SW480 (cell line): ENCODE measurements around the gene PABPN1L.

Experiments used
- DNase-seq: peaks from one replicate; pipeline ENCODE4 v3.0.0-alpha.2; 2016; ENCODE audit warnings: low spot score

The PABPN1L gene

DNA sequence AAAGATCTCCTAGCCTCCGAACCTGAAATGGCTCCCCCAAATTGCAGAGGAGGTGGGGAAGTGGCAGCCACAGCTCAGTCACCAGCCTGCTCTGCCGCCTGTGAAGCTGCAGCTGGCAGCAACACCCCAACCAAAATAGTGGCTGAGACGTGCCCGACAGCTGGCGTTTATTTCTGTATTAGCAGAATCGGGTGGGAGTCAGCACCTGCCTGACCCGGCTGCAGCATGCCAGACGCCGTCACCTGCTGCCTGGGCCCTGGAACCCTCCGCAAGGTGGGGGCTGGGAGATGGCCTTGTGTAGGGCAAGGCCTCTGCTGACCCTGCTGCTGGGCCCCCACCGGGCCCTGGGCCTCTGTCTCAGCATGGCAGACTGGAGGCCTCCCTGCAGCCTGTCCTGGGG is 17.5 kb upstream of the PABPN1L start:
- DNase-seq, result no peak

DNA sequence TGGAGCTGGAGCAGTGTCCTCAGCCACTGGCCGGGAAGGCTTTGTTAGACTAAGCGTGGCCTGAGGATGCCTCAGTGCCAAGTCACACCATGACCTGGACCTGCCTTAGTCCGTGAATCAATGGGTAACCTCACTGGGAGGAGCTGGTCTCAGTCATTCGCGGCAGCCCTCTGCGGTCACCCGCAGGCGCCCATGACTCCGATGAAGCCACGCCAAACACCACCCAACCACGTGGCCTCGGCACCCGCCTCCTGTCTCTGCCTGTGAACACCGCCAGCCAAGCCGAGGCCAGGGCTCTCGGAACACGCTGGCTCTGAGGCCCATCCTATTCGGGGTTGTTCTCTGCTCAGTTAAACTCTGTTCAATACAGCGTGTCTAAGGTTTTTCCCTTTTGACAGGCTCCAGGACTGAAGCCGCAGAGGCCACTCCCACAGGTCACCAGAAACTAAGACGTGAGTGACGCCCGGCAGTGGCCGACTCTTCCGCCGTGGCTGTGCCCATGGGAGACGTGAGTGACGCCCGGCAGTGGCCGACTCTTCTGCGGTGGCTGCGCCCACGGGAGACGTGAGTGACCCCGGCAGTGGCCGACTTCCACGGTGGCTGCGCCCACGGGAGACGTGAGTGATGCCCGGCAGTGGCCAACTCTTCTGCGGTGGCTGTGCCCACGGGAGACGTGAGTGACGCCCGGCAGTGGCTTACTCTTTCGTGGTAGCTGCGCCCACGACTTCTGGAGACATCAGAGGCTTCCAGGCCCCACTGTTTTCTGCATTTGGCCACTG is 16.8 kb upstream of the PABPN1L start:
- DNase-seq, result peak; percentile 75

DNA sequence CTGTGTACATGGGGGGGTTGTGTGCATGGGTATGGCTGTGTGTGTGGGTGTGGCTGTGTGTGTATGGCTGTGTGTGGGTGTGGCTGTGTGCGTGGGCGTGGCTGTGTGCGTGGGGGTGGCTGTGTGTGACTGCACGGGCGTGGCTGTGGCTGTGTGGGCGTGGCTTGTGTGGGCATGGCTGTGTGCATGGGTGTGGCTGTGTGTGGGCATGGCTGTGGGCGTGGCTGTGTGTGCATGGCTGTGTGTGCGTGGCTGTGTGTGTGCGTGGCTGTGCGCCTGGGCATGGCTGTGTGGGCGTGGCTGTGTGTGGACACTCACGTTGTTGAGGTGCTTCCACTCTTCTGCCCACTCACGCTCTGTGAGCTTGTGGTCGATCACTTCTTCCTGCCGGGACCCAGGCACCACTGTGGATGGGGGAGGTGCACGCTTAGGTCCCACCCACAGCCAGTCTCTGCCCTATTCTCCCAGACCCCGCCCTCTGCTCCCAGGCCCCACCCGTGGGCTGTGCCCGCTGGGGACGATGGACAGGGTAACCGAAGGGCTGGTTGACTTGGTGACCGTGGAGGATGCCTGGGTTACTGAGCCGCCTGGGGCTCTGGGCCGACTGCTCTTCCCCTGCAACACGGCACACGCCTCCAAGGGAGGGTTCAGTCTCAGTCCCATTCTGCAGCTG is 16.0 kb upstream of the PABPN1L start:
- DNase-seq, result peak; percentile 65

DNA sequence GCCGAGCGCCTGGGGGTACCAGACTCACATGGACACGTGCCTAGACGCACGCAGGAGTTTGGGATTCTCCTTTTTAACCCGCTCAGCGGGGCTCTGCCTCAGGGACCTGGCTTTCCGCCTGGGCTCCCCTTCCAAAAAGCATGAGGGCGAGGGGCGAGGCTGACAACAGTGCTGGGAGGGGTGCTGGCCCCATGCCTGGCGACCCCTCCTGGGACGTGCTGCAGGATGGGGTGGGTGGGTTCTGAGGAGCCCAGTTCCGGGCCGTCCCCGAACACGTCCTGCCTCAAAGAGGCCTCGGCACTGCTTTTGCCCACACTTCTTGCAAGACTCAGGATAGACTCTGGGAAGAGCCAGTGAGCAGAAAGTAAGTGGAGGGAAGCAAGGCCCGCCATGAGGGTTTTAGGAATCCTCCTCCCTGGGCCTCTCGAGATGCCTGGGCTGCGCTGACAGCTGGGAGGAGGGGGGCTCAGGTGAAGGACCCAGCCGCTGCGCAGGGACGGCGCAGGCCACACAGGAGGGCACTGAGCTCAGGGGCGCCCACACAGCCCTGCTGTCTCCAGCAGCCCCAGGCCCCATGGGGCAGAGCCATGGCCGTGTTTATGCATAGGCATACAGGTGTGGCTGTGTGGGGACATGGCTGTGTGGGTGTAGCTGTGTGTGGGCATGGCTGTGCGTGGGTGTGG is 15.4 kb upstream of the PABPN1L start:
- DNase-seq, result no peak

DNA sequence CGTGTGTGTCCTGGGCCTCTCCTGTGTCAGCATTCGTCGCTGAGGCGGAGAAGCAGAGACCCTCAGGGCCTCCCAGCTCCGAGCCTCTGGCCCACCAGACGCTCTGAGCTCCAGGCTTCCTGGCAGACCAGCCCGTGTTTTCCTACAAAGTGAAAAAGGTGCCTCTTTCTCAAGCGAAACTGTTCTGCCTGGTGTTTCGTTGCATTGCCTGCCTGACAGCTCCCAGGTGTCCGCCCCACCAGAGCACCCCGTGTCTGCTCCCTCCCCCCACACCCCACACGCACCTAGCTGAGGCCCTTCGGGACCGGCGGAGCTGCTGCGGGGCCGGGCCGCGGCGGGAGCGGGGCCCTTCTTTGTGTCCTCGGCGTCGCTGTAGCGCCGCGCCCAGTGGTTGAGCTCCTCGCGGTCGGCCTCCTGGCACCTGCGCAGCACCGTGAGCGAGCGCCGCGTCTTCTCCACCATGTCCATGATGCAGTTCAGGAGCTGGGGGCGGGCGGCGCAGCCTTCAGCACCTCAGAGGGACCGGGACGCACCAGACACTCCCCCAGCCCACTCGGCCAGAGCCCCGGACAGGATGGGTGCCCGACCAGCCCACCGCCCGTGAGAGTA is 14.7 kb upstream of the PABPN1L start:
- peak; percentile 11 for DNase-seq

DNA sequence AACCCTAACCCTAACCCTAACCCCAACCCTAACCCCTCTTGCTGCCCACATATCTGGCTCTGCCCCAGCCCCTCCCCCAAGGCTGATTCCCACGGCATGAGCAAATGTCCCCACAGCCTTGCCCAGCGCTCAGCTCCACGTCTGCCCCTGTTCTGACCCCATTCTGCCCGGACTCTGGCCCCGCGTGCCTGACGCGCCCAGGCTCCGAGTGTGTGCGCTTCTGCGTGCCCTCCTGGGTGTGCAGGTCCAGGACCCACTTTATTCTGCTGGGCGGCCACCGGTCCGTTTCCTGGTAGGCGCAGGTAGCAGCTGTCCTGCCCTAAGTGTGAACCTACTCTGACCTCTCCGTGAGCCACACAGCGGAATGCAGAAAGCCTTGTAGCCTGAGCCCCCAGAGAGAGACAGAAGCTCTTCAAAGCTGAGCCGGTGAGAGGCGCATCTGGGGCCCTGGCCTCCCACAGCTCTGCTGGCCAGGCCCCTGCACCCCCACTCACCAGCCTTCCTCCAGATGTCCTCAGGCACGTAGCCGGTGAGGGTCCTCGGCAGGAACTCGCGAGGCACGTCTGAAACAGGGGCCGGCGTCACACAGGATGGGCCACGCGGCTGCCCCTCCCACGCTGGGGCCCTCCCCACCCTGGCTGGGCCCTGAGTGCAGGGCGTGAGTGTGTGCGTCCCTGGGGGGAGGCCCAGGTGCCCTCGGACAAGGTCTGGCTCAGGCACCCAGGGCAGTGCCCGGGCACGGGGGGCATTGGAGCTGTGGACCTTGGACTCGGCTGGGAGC is 14.0 kb upstream of the PABPN1L start:
- no peak for DNase-seq

DNA sequence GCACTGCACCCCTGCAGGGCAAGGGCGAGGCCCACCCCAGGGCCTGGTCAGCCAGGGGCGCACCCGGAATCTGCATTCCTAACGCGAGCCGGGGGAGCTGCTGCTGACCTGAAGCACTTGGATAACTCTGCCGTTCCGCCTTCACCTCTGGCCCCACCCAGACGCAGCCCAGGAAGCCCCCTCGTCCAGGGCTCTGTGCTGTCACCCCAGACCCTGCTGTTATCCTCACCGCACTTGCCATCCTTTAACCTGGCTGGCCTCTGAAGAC is 13.3 kb upstream of the PABPN1L start:
- no peak for DNase-seq

DNA sequence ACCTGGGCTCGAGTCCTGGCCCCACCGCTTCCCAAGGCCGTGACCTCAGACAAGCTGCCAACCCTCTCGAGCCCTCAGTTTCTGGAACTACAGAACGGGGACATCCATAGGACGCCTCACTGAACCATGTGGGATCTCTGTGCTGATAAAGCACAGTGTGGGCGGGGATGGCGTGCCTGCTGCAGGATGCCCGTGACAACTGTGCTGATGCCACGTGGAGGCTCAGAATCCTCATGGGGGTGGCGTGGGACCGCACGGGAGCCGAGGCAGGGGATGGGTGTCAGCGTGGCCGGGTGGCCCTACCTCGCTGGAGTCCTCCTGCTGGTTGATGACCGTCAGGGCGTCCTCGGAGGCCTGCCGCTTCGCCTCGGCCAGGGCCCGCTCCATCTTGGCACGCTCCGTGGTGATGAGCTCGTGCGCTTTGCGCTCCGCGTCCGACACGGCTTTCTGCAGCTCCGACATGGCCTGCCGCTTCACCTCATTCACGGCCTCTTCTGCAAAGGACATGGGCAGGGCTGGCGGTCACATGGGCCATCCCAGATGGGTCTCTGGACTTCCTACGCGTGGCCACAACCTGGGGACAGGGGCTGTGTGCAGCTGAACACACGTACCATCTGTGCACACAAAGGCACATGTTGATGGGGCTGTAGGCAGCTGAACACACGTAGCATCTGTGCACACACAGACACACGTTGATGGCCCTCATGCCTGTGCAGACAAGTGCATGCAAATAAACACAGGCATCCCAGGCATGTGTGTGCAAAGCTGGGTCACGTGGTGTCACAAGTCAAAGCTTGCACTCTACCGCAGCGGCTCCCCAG is 12.7 kb upstream of the PABPN1L start:
- no peak for DNase-seq

DNA sequence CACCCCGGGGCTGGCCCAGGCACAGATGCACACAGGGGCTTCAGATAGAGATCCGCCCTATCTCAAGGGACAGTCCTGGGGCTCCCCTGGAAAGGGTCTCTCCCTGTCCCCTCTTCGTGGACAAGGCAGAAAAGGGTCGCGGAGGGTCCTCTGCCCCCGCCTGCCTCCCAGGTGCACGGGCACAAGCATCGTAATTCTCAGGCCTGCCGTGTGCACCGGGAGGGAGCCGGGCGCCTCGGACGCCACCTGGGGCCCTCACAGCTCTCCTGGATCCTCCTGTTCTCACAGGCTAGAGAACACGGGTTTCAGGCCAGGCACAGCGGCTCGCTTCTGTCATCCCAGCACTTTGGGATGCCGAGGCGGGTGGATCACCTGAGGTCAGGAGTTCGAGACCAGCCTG is 11.9 kb upstream of the PABPN1L start:
- no peak for DNase-seq

DNA sequence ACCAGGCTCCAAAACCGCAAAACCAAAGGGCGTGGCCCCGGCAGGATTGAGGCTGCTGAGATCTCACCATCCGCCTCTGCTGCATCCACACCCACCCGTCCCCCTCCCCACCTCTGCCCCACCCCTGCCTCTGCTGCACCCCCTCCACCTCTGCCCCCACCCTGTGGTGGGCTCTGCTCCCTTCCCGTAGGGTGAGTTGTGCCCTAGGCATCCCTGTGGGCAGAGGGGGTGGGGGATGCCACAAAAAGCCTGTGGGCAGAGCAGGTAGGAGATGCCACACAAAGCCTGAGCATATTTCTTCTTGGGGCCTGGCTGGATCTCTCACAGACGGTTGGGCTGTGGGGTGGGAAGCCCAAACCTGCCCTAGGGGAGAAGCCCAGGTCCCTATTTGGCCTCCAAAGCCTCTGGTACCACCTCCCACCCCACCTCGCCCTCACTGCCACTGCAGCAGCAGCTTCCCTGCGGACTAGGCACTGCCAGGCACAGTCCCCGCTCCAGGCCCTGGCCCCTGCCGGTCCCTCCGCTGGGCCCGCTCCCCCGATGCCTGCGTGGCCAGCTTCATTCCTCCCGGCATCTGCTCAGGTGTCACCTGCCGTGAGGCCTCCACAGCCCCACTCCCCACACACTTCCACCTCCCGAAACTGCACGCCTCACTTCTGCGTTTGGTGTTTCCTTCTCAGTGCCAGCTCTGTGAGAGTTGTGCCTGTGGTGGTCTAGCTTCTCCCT is 11.3 kb upstream of the PABPN1L start:
- peak; percentile 11 for DNase-seq

DNA sequence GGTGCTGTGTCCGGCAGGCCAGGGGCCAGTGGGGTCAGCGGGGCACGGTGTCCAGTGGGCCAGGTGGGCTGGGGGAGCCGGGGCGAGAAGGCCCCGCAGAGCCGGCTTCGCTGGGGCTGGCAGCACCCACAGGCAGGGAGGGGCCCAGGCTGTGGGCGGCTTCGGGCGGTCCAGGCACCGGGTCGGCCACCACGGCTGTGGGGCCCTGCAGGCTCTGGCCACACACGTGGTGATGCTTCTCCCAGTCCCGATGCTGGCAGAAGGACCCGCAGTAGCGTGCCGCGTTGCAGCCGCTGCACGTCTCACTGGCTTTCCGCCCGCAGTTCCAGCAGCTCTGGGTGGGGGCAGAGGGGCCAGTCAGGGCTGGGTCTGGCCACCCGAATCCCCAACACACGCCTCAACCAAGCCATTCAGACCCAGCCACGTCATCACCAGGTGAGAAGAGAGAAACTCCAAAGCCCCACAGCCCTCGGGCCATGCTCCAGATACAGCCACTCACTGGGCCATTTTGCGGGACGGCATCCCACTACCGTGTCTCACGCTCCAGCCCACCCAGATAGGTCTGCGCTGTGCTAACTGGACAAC is 10.6 kb upstream of the PABPN1L start:
- peak; percentile 43 for DNase-seq

DNA sequence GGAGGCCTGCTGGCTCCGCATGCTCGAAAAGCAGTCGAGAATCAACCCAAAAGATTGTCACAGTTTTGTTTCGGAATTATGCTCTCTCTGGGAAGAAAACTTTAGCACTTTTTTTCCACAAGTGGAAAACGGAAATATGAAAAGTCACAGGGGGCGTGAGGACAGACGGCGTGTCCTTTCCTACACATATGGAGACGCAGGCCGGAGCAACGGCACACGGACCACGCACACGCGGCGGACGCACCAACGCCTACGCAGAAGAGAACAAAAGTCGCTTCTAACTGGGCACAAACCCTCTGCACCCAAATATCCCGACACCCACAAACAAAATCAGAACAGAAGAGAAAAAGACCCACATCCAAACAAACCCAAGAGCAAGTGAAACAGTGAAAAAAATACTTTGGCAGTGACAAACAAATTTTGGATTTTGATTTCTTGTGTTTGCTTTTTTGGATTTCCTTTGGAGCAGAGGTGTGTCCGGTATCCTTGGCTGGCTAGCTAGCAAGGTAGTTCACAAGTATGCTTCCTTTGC is 9.3 kb upstream of the PABPN1L start:
- no peak for DNase-seq

DNA sequence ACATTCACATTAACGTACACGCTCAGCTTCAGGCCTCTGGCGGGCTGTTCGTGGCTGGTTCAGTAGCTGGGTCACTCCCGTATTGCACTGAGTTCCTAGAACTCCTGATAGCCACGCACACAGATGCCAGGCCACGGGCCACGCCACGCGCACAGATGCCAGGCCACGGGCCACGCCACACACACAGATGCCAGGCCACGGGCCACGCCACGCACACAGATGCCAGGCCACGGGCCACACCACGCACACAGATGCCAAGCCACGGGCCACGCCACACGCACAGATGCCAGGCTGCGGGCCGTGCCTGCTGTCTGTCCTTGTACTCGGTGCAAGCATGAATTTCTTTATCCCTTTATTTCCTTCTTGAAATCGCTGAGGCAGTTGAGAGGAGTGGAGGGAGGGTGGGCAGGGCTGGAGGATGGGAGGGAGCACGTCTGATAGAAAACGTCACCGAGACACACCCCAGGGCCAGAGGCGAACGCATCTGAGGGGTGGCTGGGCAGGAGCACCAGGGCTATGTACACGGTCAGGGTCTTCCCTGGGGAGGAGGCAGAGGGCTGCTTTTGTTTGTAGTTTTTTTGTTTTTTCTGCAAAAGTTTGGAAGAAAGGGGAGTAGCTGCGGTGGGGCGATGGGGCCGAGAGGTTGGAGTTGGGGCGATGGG is 8.6 kb upstream of the PABPN1L start:
- no peak for DNase-seq

DNA sequence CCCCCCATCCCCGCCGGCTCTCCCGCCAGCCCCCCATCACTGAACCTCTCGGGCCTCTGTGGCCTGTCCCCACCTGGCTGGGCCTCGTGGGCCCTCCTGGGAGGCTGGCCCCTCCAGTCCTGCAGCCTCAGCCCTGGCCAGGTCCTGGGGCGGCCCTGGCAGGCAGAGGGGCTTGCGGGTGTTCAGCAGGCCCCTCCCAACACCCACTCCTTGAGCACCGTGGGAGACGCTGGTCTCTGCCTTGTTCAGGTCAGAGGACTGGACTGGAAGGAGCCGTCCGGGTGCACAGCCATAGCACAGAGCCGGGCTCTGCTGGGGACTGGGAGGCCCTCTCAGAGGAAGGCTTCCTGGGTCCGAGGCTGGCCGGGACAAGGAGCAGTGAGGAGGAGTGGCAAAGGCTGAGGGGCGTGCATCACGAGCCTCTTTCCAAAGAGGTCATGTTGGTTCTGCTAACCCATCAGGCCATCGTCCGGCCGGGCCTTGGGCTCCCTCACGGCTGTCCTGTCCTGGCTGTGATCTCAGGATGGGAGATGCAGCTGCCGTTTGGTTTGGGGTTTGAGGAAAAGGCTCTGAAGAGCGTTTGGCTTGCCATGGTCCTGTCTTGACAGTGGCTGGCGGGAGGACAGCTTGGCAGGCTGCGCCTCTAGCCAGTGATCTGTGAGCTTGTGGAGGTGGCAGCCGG is 6.3 kb upstream of the PABPN1L start:
- DNase-seq, result no peak

DNA sequence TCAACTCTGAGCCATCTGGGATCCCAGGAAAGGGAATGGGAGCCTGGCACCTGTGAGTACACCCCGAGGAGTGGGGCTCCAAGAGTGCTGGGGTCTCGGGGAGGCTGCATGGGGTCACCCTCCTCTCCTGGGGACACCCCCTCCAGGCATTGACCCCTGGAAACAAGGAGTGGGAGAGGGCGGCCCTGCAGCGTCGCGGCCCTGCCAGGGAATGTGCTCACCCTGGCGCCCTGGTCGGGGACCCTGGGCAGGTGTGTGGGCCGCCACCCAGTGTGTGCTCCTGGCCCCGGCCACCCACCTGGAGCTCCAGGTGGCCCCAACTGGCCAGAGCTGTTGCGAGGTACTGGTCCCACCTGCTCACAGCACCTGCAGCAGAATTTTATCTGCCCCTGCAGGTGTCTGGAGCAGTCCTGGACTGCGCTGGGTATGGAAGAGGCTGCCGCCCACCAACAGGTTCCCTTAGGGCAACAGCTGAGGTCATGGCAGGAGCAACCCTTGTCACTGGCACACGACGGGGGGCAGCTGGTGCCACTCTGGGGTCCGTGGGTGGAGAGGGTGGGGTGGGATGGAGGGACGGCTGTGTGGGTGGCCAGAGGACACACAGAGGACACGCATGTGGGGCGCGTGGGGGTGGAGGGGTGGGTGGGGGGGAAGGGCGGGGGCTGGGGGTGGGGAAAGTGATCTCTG is 5.4 kb upstream of the PABPN1L start:
- DNase-seq, result no peak

DNA sequence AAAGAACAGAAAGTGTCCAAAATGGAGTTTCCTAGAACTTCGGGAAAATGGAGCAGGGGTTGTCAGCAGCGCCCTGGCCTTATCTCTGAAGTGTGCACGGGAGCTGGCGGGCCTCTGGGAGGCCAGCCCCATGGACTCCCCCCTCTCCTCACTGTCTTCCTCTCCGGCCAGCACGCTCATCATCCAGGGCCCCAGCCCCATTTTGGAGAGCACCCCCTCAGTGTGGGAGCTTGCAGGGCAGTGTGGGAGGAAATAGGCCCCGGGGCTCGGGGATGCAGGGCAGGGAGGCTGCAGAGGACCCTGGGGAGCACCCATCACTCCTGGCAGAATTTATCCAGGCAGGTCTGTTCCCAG is 4.9 kb upstream of the PABPN1L start:
- no peak for DNase-seq

DNA sequence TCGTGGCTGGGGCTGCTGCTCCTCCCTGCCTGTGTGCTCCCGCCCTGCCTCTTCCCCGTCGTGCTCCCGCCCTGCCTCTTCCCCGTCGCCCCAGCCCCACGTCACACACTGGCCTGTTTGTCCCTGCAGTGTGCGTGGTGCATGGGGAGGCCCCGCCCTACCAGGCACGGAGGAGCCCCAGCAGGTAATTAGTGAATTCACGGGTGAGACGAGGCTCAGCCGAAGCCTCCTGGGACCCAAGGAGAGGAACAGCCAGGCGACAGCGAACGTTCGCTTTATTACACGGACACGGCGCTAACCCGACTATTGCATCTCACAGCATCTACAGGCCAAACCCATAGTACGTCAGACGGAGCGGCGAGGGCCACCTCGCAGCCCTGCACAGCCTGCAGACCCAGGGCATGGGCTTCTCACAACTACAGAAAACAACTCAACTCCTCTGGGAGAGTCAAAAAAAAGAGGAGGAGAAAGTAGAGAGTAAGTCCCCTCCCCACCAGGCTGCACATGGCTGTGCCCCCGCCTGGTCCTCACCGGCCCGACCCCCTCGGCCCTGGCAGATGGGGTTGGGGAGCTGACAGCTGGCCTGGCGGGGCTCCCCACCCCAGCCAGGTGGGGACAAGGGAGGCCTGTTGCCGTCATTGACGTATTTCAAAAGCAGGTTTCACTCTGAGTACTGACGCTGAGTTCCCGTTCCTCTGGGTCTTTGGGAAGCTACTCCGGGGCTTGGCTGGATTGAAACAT is 4.3 kb upstream of the PABPN1L start:
- DNase-seq, result no peak

DNA sequence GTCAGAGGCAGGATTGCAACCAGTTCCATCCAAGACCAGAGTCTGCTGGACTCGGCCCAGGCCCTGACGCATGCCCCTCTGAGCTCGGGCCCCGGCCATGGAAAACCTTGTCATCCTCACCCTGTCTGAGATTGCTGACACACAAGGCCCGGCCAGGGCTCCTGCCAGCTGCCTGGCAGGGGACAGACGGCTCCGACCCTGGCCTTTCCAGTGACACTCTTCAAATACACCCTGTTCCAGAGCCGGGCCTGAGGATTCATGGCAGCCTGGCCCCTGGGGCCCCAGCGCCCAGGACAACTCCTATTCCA is 3.2 kb upstream of the PABPN1L start:
- DNase-seq, result no peak
